Activated naive CD8-positive, alpha-beta T cell treated with anti-CD3 and anti-CD28 coated beads, Interleukin-2, amount 50 U/mL, for 24 hours (primary cell): ENCODE measurements around the gene IL12RB1.
A peak's percentile ranks its signal among the peaks of the same experiment; 100 is the strongest.
"Not testable (repeated sequence)": the region's sequence is repeated elsewhere in the genome, so short reads cannot be mapped to it uniquely, and the experiment has no call there.

Source experiments
- ATAC-seq: fragments of 150-1000 bp; cut with Tn5 transposase; one replicate; pipeline ENCODE4 v1.10.0; 2021
- DNase-seq: peaks from one replicate; pipeline ENCODE4 v3.0.0; 2021
- H3K27ac Mint-ChIP-seq: one replicate; pipeline ENCODE4 v1.8.0; 2021; ENCODE audit warnings: mild to moderate bottlenecking, mixed read lengths
- H3K27me3 Mint-ChIP-seq: one replicate; pipeline ENCODE4 v1.8.0; 2021; ENCODE audit warnings: mixed read lengths
- H3K36me3 Mint-ChIP-seq: one replicate; pipeline ENCODE4 v1.8.0; 2021; ENCODE audit warnings: low read depth, mixed read lengths
- H3K4me1 Mint-ChIP-seq: one replicate; pipeline ENCODE4 v1.8.0; 2021; ENCODE audit warnings: mixed read lengths
- H3K4me3 Mint-ChIP-seq: one replicate; pipeline ENCODE4 v1.8.0; 2021; ENCODE audit warnings: mild to moderate bottlenecking, moderate library complexity, mixed read lengths
- H3K9me3 Mint-ChIP-seq: one replicate; pipeline ENCODE4 v1.8.0; 2021; ENCODE audit warnings: mixed read lengths

The IL12RB1 gene

DNA sequence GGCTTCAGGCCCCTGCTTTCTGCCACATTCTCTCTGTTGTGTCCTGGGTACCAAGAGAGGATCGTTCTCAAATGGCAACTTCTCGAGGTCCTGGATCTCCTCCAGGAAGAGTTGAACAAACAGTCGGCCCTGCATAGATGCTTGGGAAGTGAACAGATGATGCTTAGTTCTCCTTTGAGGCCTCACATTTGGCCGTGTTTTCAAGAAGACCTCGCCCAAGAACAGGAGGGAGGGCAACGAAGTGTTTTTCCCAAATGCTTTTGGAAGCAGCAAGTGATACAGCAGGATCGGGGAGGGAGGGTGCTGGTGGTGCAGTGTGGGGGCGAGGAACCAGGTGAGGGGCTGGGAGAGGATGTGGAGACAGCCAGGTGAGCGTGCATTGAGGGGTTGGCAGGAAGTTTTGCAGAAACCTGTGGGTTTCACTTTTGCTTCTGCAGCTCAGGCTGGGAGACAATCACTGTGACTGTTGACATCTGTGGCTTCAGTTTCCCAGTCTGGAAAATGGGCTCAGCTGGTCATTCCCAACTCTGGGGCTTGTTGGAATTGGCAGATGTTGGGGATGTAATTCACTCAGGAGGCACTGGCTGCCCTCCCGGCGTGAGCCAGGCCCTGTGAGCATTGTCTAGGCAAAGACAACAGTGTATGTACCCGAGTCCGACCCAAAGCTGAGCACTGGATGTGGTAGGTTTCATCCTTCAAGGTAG lies 32.4 kb upstream of the IL12RB1 start:
- DNase-seq (peak; percentile 42), ATAC-seq (peak; percentile 30)
- Mint-ChIP-seq H3K36me3 (peaks cover 10% of the 10 kb centered on the region), H3K9me3 (no peaks in the 10 kb centered on the region), H3K27ac (peak overlapping the region; percentile 73), H3K27me3 (no peaks in the 10 kb centered on the region), H3K4me3 (peak overlapping the region; percentile 84), H3K4me1 (peaks cover 33% of the 10 kb centered on the region)

- no peaks in the 10 kb centered on the region for H3K9me3 Mint-ChIP-seq
- ATAC-seq, result no peak
- peaks cover 10% of the 10 kb centered on the region for H3K36me3 Mint-ChIP-seq
- no peaks in the 10 kb centered on the region for H3K27me3 Mint-ChIP-seq
- no peak for DNase-seq
- H3K4me1 Mint-ChIP-seq, result peaks cover 33% of the 10 kb centered on the region
- H3K27ac Mint-ChIP-seq, result peak overlapping the region; percentile 73
- peak overlapping the region; percentile 84 for H3K4me3 Mint-ChIP-seq
These were observed 31.8 kb upstream of the IL12RB1 start for GRCh38 chr19:18118420-18119012.

DNA sequence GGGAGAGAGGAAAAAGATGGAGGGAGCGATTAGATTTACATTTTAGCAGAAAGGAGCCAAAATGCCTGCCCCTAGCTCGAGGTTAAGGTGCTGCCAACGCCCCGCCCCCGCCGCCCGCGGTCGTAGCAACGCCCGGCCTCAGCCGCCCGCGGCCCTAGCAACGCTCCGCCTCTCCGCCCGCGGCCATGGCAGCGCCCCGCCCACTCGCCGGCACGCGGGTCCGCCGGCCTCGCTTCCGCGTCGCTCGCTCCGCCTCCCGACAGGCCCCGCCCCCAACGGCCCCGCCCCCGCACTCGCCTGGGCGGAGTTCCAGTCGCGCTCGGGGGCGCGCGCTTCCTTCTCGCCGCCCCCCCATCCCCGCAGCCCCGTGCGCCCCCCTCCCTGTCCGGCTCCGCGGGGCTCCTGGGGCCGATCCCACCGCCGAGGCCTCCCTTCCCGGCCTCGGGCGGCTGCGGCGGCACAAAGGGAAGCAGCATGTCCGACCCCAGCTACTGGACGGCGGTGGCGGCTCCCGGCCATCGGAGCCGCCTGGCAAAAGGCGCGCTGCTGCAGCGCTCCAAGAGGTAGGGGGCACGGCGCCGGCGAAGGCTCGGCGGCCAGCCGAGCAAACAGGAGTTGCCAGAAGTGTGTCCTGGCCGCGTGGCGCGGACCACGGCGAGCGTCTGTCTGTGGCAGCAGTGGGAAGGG lies 31.1 kb upstream of the IL12RB1 start:
- peak; percentile 96 for DNase-seq
- no peaks in the 10 kb centered on the region for H3K27me3 Mint-ChIP-seq
- peak overlapping the region; percentile 84 for H3K4me3 Mint-ChIP-seq
- peak overlapping the region; percentile 82 for H3K27ac Mint-ChIP-seq
- ATAC-seq, result peak; percentile 76
- no peaks in the 10 kb centered on the region for H3K9me3 Mint-ChIP-seq
- H3K36me3 Mint-ChIP-seq, result peaks cover 8% of the 10 kb centered on the region
- peaks cover 33% of the 10 kb centered on the region for H3K4me1 Mint-ChIP-seq

DNA sequence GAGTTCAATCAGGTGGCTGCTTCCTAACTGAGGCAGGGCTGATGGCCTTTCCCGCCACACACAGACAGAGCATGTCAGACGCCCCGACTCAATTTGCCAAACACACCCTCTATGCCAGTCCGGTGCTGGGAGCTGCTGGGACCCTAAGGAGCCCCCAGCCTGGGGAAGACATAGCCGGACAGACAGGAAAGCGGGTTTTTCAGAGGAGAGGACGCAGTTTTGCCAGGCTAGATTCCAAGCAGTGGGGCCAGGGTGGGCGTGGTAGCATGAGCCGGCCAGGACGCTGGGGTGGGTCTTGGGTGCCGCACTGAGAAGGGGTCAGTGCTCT lies 30.6 kb upstream of the IL12RB1 start:
- Mint-ChIP-seq H3K4me3 (peak overlapping the region; percentile 75), H3K27me3 (no peaks in the 10 kb centered on the region), H3K4me1 (peaks cover 33% of the 10 kb centered on the region), H3K9me3 (no peaks in the 10 kb centered on the region), H3K36me3 (peaks cover 8% of the 10 kb centered on the region), H3K27ac (peak overlapping the region; percentile 82)
- DNase-seq (no peak), ATAC-seq (no peak)

GRCh38 chr19:18114483-18114882 lies 27.7 kb upstream of the IL12RB1 start:
- H3K4me3 Mint-ChIP-seq, result no peak overlapping the region

DNA sequence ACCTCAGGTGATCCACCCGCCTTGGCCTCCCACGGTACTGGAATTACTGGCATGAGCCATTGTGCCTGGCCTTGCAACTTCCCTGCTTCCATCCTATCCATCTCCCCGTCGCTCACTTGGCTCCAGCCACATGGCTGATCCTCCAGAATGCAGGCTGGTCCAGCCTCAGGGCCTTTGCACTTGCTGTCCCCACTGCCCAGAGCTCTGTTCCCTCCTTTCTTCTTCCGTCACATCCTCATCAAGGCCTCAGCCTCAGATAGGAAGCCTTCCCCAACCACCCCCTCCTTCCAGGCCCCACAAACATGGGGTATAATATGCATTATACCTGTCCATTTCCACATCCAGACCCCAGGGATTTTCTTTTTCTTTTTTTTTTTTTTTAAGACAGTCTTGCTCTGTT lies 27.1 kb upstream of the IL12RB1 start:
- H3K4me1 Mint-ChIP-seq, result peaks cover 32% of the 10 kb centered on the region
- no peak for DNase-seq
- H3K4me3 Mint-ChIP-seq, result no peak overlapping the region
- peaks cover 4% of the 10 kb centered on the region for H3K36me3 Mint-ChIP-seq
- H3K27ac Mint-ChIP-seq, result no peak overlapping the region
- no peaks in the 10 kb centered on the region for H3K9me3 Mint-ChIP-seq
- ATAC-seq, result no peak
- no peaks in the 10 kb centered on the region for H3K27me3 Mint-ChIP-seq

More at GRCh38 chr19:18114483-18114882, 27.7 kb upstream of the IL12RB1 start:
- Mint-ChIP-seq H3K4me1 (peaks cover 32% of the 10 kb centered on the region), H3K27me3 (no peaks in the 10 kb centered on the region), H3K27ac (no peak overlapping the region), H3K36me3 (peaks cover 4% of the 10 kb centered on the region), H3K9me3 (no peaks in the 10 kb centered on the region)
- ATAC-seq, result no peak
- DNase-seq, result no peak

DNA sequence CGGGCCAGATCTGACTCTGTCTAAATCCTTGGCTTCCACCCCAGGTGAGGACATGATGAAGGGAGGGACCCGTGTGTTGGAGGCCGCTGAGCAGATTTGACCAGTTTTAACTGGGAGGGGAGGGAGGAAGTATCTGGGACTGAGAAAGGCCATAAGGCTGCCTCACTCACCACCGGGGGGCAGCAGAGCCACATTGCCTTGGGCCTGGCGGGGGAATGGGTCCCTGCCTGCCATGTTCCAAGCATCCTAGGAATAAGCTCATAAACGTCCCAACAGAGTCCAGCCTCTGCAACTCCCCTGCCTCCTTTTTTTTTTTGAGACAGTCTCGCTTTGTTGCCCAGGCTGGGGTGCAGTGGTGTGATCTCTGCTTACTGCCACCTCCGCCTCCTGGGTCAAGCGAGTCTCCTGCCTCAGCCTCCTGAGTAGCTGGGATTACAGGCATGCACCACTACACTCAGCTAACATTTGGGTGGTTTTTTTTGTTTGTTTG lies 26.3 kb upstream of the IL12RB1 start:
- H3K4me1 Mint-ChIP-seq, result peaks cover 28% of the 10 kb centered on the region
- H3K27ac Mint-ChIP-seq, result no peak overlapping the region
- no peaks in the 10 kb centered on the region for H3K9me3 Mint-ChIP-seq
- no peak overlapping the region for H3K4me3 Mint-ChIP-seq
- ATAC-seq (peak; percentile 55), DNase-seq (peak; percentile 85)
- H3K36me3 Mint-ChIP-seq, result peaks cover 4% of the 10 kb centered on the region
- H3K27me3 Mint-ChIP-seq, result no peaks in the 10 kb centered on the region

DNA sequence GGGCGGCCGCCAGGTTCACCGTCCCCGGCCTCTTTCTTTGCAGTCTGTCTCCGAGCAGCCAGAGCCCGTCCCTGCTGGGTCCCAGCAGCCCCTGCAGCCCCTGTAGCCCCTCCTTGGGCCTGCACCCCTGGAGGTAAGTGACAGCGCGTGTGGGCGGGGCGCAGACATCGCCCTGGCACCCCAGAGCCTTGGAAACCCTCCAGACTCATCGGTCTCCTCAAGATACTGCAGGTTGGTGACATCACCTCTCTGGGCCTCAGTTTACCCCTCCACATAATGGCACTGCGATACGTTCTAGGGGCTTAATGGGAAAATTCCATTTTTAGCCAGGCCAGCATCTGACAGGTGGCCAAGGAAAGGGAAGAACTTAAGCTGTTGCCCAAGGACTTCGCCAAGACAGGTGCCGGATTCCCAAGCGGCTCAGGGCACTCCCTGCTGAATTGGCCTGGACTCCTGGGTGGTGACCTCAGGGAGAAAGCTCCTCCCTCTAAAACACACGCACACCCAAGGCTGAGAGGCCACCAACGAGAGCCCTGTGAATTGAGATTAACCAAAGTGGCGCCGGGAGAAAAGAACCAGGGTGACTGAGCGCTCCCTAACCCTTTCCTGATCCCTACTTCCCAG lies 24.0 kb upstream of the IL12RB1 start:
- Mint-ChIP-seq H3K4me3 (peak overlapping the region; percentile 15), H3K27ac (no peak overlapping the region), H3K4me1 (peaks cover 20% of the 10 kb centered on the region), H3K9me3 (no peaks in the 10 kb centered on the region), H3K36me3 (peaks cover 4% of the 10 kb centered on the region), H3K27me3 (no peaks in the 10 kb centered on the region)
- ATAC-seq (no peak), DNase-seq (no peak)

- Mint-ChIP-seq H3K27me3 (no peaks in the 10 kb centered on the region), H3K9me3 (no peaks in the 10 kb centered on the region), H3K36me3 (peaks cover 4% of the 10 kb centered on the region), H3K4me1 (peaks cover 20% of the 10 kb centered on the region), H3K4me3 (peak overlapping the region; percentile 75), H3K27ac (no peak overlapping the region)
- DNase-seq, result peak; percentile 64
- ATAC-seq, result peak; percentile 64
These were observed 23.2 kb upstream of the IL12RB1 start for GRCh38 chr19:18109733-18110608.

GRCh38 chr19:18109341-18109732 lies 22.6 kb upstream of the IL12RB1 start:
- DNase-seq (no peak), ATAC-seq (no peak)
- H3K9me3 Mint-ChIP-seq, result no peaks in the 10 kb centered on the region
- peaks cover 4% of the 10 kb centered on the region for H3K36me3 Mint-ChIP-seq
- no peaks in the 10 kb centered on the region for H3K27me3 Mint-ChIP-seq
- peak overlapping the region; percentile 37 for H3K27ac Mint-ChIP-seq
- H3K4me1 Mint-ChIP-seq, result peaks cover 27% of the 10 kb centered on the region
- H3K4me3 Mint-ChIP-seq, result peak overlapping the region; percentile 75

DNA sequence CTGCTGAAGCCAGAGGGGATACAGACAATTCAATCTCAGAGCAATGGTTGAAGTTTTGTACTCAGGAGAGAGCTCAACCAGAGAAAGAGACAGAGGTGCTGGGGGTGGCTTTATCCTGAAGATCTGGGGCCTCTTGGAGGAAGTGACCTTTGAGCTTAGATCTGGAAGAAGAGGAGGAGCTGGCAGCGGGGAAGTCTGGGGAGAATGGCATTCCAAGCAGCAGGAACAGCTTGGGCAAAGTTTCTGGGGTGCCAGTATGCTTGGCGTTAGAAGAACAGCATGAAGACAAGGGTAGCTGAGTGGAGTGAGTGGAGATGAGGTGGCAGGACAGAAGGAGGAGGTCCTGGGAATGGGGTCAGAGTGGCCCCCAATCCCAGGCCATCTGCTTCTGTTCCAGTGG lies 22.2 kb upstream of the IL12RB1 start:
- no peaks in the 10 kb centered on the region for H3K27me3 Mint-ChIP-seq
- ATAC-seq, result no peak
- H3K4me1 Mint-ChIP-seq, result peaks cover 29% of the 10 kb centered on the region
- no peak for DNase-seq
- no peaks in the 10 kb centered on the region for H3K9me3 Mint-ChIP-seq
- peak overlapping the region; percentile 37 for H3K27ac Mint-ChIP-seq
- H3K4me3 Mint-ChIP-seq, result peak overlapping the region; percentile 75
- H3K36me3 Mint-ChIP-seq, result peaks cover 2% of the 10 kb centered on the region

GRCh38 chr19:18107235-18107634 lies 20.5 kb upstream of the IL12RB1 start:
- DNase-seq (no peak), ATAC-seq (no peak)
- Mint-ChIP-seq H3K27ac (no peak overlapping the region), H3K4me3 (no peak overlapping the region), H3K9me3 (no peaks in the 10 kb centered on the region), H3K27me3 (no peaks in the 10 kb centered on the region), H3K4me1 (peaks cover 36% of the 10 kb centered on the region), H3K36me3 (peaks cover 2% of the 10 kb centered on the region)

- peak overlapping the region; percentile 72 for H3K4me3 Mint-ChIP-seq
- not testable (repeated sequence) for H3K27me3 Mint-ChIP-seq, DNase-seq, H3K27ac Mint-ChIP-seq, H3K36me3 Mint-ChIP-seq, ATAC-seq, H3K9me3 Mint-ChIP-seq
- peaks cover 31% of the 10 kb centered on the region for H3K4me1 Mint-ChIP-seq
These were observed 18.5 kb upstream of the IL12RB1 start for GRCh38 chr19:18105259-18105658.

DNA sequence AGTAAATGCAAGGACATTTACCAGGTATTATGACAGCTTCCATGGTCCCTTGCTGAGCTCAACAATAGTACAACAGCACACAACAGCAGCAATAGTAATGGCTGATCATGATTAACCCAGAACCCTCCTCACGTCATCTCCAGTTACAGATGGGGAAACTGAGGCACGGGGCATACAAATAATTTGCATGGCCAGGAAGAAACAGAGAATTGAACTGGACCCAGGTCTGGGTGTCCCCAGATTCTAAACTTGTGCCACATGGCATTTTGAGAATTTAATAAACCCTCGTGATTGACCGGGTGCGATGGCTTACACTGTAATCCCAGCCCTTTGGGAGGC lies 18.0 kb upstream of the IL12RB1 start:
- H3K4me3 Mint-ChIP-seq, result peak overlapping the region; percentile 72
- no peaks in the 10 kb centered on the region for H3K27me3 Mint-ChIP-seq
- peaks cover 35% of the 10 kb centered on the region for H3K4me1 Mint-ChIP-seq
- peaks cover 2% of the 10 kb centered on the region for H3K36me3 Mint-ChIP-seq
- ATAC-seq (no peak), DNase-seq (no peak)
- H3K9me3 Mint-ChIP-seq, result no peaks in the 10 kb centered on the region
- H3K27ac Mint-ChIP-seq, result peak overlapping the region; percentile 35
